SU-DHL-6 (cell line): Measurements from ENCODE around the gene INTS12.

Experiments used
- H2AFZ ChIP-seq: fragments of 200-600 bp; sonication (generic); 2 replicates; pipeline ENCODE4 v1.6.1; 2014; ENCODE audit warnings: low read depth, mild to moderate bottlenecking, moderate library complexity, mixed read lengths, antibody characterized with exemption, low read length; ENCODE audit not compliant: severe bottlenecking
- H3F3A ChIP-seq: fragments of 200-600 bp; shearing (Covaris generic); 2 replicates; pipeline ENCODE4 v1.6.0; 2016; ENCODE audit warnings: antibody characterized with exemption, mild to moderate bottlenecking; ENCODE audit not compliant: insufficient read depth
- H3K27ac ChIP-seq: fragments of 200-600 bp; sonication (generic); 2 replicates; pipeline ENCODE4 v1.5.1; 2016; ENCODE audit warnings: low read depth, mild to moderate bottlenecking, low read length, moderate library complexity, mixed read lengths
- H3K27me3 ChIP-seq: fragments of 200-600 bp; sonication (generic), shearing (Covaris generic); 2 replicates; pipeline ENCODE4 v1.6.0; 2014; ENCODE audit warnings: mild to moderate bottlenecking, low read length
- H3K36me3 ChIP-seq: fragments of 200-600 bp; sonication (generic); 2 replicates; pipeline ENCODE4 v1.6.1; 2014; ENCODE audit warnings: mild to moderate bottlenecking, low read length, mixed read lengths
- H3K4me2 ChIP-seq: fragments of 300-600, 200-600 bp; shearing (Covaris generic), sonication (generic); 2 replicates; pipeline ENCODE4 v1.6.0; 2014; ENCODE audit warnings: low read length, low read depth, mild to moderate bottlenecking; ENCODE audit not compliant: poor library complexity, severe bottlenecking
- H3K4me3 ChIP-seq: fragments of 200-600 bp; sonication (generic); 2 replicates; pipeline ENCODE4 v1.5.1; 2014; ENCODE audit warnings: antibody characterized with exemption, low read length, mild to moderate bottlenecking, mixed read lengths; ENCODE audit not compliant: insufficient read depth, poor library complexity, severe bottlenecking
- H3K79me2 ChIP-seq: fragments of 200-600 bp; sonication (generic); 2 replicates; pipeline ENCODE4 v1.6.1; 2014; ENCODE audit warnings: mild to moderate bottlenecking, low read length, moderate library complexity; ENCODE audit not compliant: insufficient read depth
- H3K9ac ChIP-seq: fragments of 200-600 bp; sonication (generic); 2 replicates; pipeline ENCODE4 v1.7.0; 2014; ENCODE audit warnings: mild to moderate bottlenecking, low read length
- H3K9me2 ChIP-seq: fragments of 200-600 bp; sonication (generic); replicated peaks from 2 replicates; pipeline ENCODE4 v1.6.1; 2014; ENCODE audit warnings: low read length; ENCODE audit not compliant: insufficient read depth
- H3K9me3 ChIP-seq: fragments of 200-600 bp; sonication (generic); 2 replicates; pipeline ENCODE4 v1.6.1; 2014; ENCODE audit warnings: low read length, mixed read lengths; ENCODE audit not compliant: insufficient read depth
- H4K20me1 ChIP-seq: fragments of 200-600 bp; sonication (generic); 2 replicates; pipeline ENCODE4 v1.6.1; 2014; ENCODE audit warnings: low read depth, mild to moderate bottlenecking, antibody characterized with exemption, low read length, moderate library complexity, mixed read lengths
- EZH2phosphoT487 ChIP-seq: fragments of 200-600 bp; sonication (generic), shearing (Covaris generic); conservative IDR thresholded peaks from 2 replicates; pipeline ENCODE4 v1.6.1; 2018; ENCODE audit warnings: mild to moderate bottlenecking, antibody characterized with exemption, low read length, moderate library complexity, mixed read lengths
- TF ChIP-seq, protein P1 (sequence below): fragments of 200-600 bp; sonication (generic); IDR thresholded peaks from one replicate; pipeline ENCODE4 v1.5.1; 2017; ENCODE audit warnings: antibody characterized with exemption, mild to moderate bottlenecking, low read length, moderate library complexity; ENCODE audit not compliant: insufficient read depth, poor library complexity, severe bottlenecking

INTS12 gene

DNA sequence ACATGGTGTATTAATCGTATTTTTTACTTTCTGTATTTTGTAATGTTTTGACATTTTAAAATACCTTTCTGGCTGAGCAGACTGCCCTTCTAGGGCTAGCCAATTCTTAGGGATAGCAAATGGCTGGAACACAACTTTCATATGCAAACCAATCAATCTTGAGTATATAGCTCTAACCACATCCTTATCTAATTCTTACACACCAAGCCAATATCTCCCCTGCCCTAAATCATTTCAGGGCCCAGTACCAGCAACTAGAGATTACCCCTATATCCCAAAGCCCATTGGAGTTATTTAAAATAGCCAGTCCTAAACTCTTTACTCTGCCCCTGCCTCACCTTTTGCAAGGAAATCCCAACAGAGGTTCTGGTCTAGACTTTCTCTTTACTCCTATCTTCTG is 58.3 kb downstream of the INTS12 start:
- Histone ChIP-seq H3K4me3 (no peak overlapping the region), H3F3A (no peaks in the 10 kb centered on the region)

DNA sequence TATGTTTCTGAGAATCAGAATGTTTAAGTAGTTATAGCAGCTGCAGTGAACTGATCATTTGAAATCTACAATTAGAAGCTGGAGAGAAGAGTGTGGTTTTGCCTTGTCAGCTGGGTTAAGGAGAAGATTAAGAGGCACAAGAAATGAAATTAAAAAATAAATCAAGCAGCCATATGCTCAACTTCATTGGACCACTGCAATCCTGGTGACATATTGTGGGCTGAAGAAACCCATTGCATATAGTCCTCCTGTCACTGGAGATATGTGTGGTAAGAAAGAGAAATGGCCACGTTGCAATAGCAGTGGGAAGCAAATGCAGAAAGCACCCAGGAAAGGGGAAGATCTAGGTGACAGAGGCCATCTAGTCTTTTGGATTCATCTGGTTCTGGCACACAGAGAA is 63.0 kb downstream of the INTS12 start:
- Histone ChIP-seq H3F3A (no peaks in the 10 kb centered on the region), H3K27me3 (no peaks in the 10 kb centered on the region), H3K79me2 (no peaks in the 10 kb centered on the region), H3K4me2 (no peak overlapping the region), H3K4me3 (no peak overlapping the region), H4K20me1 (no peaks in the 10 kb centered on the region), H3K27ac (no peak overlapping the region), H3K9me2 (no peaks in the 10 kb centered on the region), H2AFZ (no peak overlapping the region), H3K9me3 (no peaks in the 10 kb centered on the region), H3K36me3 (no peaks in the 10 kb centered on the region), H3K9ac (no peak overlapping the region)
- TF ChIP-seq, protein P1, sequence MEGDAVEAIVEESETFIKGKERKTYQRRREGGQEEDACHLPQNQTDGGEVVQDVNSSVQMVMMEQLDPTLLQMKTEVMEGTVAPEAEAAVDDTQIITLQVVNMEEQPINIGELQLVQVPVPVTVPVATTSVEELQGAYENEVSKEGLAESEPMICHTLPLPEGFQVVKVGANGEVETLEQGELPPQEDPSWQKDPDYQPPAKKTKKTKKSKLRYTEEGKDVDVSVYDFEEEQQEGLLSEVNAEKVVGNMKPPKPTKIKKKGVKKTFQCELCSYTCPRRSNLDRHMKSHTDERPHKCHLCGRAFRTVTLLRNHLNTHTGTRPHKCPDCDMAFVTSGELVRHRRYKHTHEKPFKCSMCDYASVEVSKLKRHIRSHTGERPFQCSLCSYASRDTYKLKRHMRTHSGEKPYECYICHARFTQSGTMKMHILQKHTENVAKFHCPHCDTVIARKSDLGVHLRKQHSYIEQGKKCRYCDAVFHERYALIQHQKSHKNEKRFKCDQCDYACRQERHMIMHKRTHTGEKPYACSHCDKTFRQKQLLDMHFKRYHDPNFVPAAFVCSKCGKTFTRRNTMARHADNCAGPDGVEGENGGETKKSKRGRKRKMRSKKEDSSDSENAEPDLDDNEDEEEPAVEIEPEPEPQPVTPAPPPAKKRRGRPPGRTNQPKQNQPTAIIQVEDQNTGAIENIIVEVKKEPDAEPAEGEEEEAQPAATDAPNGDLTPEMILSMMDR = no peak
- TF ChIP-seq EZH2phosphoT487 = no peak

More for the DNA sequence above, 58.3 kb downstream of the INTS12 start:
- no peak overlapping the region for H3K27ac ChIP-seq
- no peak overlapping the region for H3K9ac ChIP-seq
- no peaks in the 10 kb centered on the region for H4K20me1 ChIP-seq
- no peaks in the 10 kb centered on the region for H3K36me3 ChIP-seq
- H3K4me2 ChIP-seq = no peak overlapping the region
- H3K9me3 ChIP-seq = no peaks in the 10 kb centered on the region
- no peaks in the 10 kb centered on the region for H3K9me2 ChIP-seq
- TF ChIP-seq EZH2phosphoT487 = no peak
- TF ChIP-seq, protein P1 = no peak
- no peak overlapping the region for H2AFZ ChIP-seq
- H3K27me3 ChIP-seq = no peaks in the 10 kb centered on the region
- H3K79me2 ChIP-seq = no peaks in the 10 kb centered on the region

DNA sequence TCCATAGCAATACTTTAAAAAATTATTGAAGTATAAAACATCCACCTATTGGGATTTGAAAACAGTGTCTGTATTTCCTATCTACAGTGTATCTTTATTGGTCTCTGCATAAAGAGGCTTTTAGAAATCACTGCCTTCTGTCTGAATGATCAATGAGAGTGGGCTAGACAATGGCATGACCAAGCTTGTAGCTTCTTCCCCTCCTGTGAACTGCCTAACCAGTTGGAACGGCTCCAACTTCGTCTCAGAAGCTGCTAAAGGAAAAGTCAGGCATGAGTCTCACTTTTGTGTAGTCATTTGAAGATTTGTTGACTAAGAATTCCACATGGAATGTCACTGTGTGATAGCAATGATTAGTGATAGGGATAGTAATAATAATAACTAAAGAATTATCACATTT is 64.2 kb downstream of the INTS12 start:
- Histone ChIP-seq H3K27me3 (no peaks in the 10 kb centered on the region), H4K20me1 (no peaks in the 10 kb centered on the region), H3F3A (no peaks in the 10 kb centered on the region), H3K36me3 (no peaks in the 10 kb centered on the region), H3K4me3 (no peak overlapping the region), H3K9me2 (no peaks in the 10 kb centered on the region), H3K9ac (no peak overlapping the region), H3K4me2 (no peak overlapping the region), H3K27ac (no peak overlapping the region), H2AFZ (no peak overlapping the region), H3K79me2 (no peaks in the 10 kb centered on the region), H3K9me3 (no peaks in the 10 kb centered on the region)
- TF ChIP-seq, protein P1 = no peak
- TF ChIP-seq EZH2phosphoT487 = no peak

DNA sequence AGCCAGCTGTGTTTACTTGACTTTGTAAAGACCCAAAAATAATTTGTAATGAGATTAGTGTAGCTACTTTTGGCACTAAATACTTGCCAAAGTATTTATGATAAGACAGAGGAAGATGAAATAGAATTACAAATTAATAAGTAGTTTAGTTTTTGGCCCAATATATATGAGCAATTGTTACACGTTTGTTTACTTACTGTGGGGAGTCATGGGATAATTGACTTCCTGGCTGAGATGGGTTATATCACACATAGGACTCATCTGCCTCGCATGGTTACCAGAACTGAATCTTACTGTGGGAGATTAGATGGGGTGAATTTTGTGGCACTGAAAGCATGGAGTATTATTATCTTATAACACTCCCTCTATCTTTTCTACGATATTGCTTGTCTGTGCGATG is 66.6 kb downstream of the INTS12 start:
- H3K9me3 ChIP-seq = no peaks in the 10 kb centered on the region

More for the DNA sequence above, 66.6 kb downstream of the INTS12 start:
- no peaks in the 10 kb centered on the region for H3K36me3 ChIP-seq
- H3K27ac ChIP-seq = no peak overlapping the region
- H2AFZ ChIP-seq = no peak overlapping the region
- H3K79me2 ChIP-seq = no peaks in the 10 kb centered on the region
- H3K9ac ChIP-seq = no peak overlapping the region
- TF ChIP-seq EZH2phosphoT487 = no peak
- TF ChIP-seq, protein P1 = no peak
- no peaks in the 10 kb centered on the region for H4K20me1 ChIP-seq
- H3K9me2 ChIP-seq = no peaks in the 10 kb centered on the region
- H3F3A ChIP-seq = no peaks in the 10 kb centered on the region
- no peak overlapping the region for H3K4me2 ChIP-seq
- no peaks in the 10 kb centered on the region for H3K27me3 ChIP-seq
- no peak overlapping the region for H3K4me3 ChIP-seq
